SK-N-SH (cell line): ENCODE measurements around the gene PDE6G. TPM values are rescaled to one million over a fixed set of nuclear protein-coding genes. Genes with fewer than 3 reads are reported as not detected.

ENCODE experiments used
- CTCF ChIA-PET: fragments of 300-600, 350-600 bp; formaldehyde crosslinking; extraction: SDS; loops from one replicate; lab custom pipeline; 2021; lab: Yijun Ruan, JAX
- POLR2A ChIA-PET: fragments of 350-600 bp; sonication (Branson Sonifier 250); formaldehyde crosslinking; extraction: SDS; loops from one replicate; lab custom pipeline; 2020; ENCODE audit warnings: antibody characterized with exemption, inconsistent platforms; lab: Yijun Ruan, JAX
- DNase-seq: peaks from one replicate; pipeline ENCODE4 v3.0.0; 2012
- H2AFZ ChIP-seq: fragments of 200-600 bp; sonication (generic); 2 replicates; pipeline ENCODE4 v1.8.1; 2016; ENCODE audit warnings: antibody characterized with exemption, mild to moderate bottlenecking, low read depth
- H3F3A ChIP-seq: fragments of 200-600 bp; sonication (generic); replicated peaks from 2 replicates; pipeline ENCODE3; 2016; ENCODE audit warnings: antibody characterized with exemption, mild to moderate bottlenecking; ENCODE audit not compliant: insufficient read depth
- H3K27ac ChIP-seq, 2 experiments: fragments of 200-500 bp in 1 of 2; fragments of 200-600 bp in 1 of 2; sonication (Bioruptor generic) in 1 of 2; sonication (generic), shearing (Covaris generic) in 1 of 2; 2 replicates each; pipeline versions ENCODE4 v1.5.1 to v1.6.1; 2014 to 2016; ENCODE audit warnings: low read depth in 2 of 2, inconsistent platforms in 1 of 2, low read length in 1 of 2, mild to moderate bottlenecking in 1 of 2, mixed read lengths in 1 of 2
- H3K27me3 ChIP-seq: fragments of 200-600 bp; sonication (generic), shearing (Covaris generic); 2 replicates; pipeline ENCODE4 v1.6.1; 2016; ENCODE audit warnings: mixed run types; ENCODE audit not compliant: insufficient read depth
- H3K36me3 ChIP-seq, 2 experiments: fragments of 200-500 bp in 1 of 2; fragments of 200-600 bp in 1 of 2; sonication (Bioruptor generic) in 1 of 2; sonication (generic) in 1 of 2; replicated peaks in 1 of 2; 2 replicates each; pipeline versions ENCODE3 to v1.5.1; 2014 to 2016; ENCODE audit warnings: low read length in 1 of 2, mild to moderate bottlenecking in 1 of 2; ENCODE audit not compliant: insufficient read depth in 2 of 2, control insufficient read depth in 1 of 2
- H3K4me1 ChIP-seq, 2 experiments: fragments of 200-500 bp in 1 of 2; fragments of 200-600 bp in 1 of 2; sonication (Bioruptor generic) in 1 of 2; sonication (generic), shearing (Covaris generic) in 1 of 2; 2 replicates each; pipeline versions ENCODE4 v1.5.1 to v1.6.1; 2014 to 2016; ENCODE audit warnings: low read depth in 1 of 2, low read length in 1 of 2, mixed run types in 1 of 2; ENCODE audit not compliant: insufficient read depth in 2 of 2, control insufficient read depth in 1 of 2
- H3K4me2 ChIP-seq: fragments of 200-600 bp; sonication (generic), shearing (Covaris generic); 2 replicates; pipeline ENCODE4 v1.6.1; 2017; ENCODE audit warnings: mixed run types
- H3K4me3 ChIP-seq, 2 experiments: fragments of 200-500 bp in 1 of 2; fragments of 200-600 bp in 1 of 2; sonication (Bioruptor generic) in 1 of 2; sonication (generic), shearing (Covaris generic) in 1 of 2; 2 replicates each; pipeline versions ENCODE4 v1.5.1 to v1.8.1; 2014 to 2016; ENCODE audit warnings: low read depth in 2 of 2, inconsistent platforms in 1 of 2, low read length in 1 of 2, mild to moderate bottlenecking in 1 of 2, mixed read lengths in 1 of 2, moderate library complexity in 1 of 2
- H3K79me2 ChIP-seq: fragments of 200-600 bp; sonication (generic); 2 replicates; pipeline ENCODE4 v1.8.1; 2017; ENCODE audit warnings: mild to moderate bottlenecking; ENCODE audit not compliant: insufficient read depth
- H3K9ac ChIP-seq: fragments of 200-600 bp; sonication (generic); 2 replicates; pipeline ENCODE4 v1.6.1; 2017; ENCODE audit warnings: mixed run types
- H3K9me2 ChIP-seq: fragments of 200-600 bp; sonication (generic); 2 replicates; pipeline ENCODE4 v1.6.1; 2017; ENCODE audit warnings: mixed run types
- H3K9me3 ChIP-seq: fragments of 200-600 bp; sonication (generic); 2 replicates; pipeline ENCODE4 v1.6.1; 2017; ENCODE audit warnings: mixed run types, mild to moderate bottlenecking, moderate library complexity
- H4K20me1 ChIP-seq: fragments of 200-600 bp; sonication (generic); 2 replicates; pipeline ENCODE4 v1.6.1; 2017; ENCODE audit warnings: mild to moderate bottlenecking, mixed run types; ENCODE audit not compliant: insufficient read depth
- CTCF ChIP-seq: fragments of 200-600 bp; sonication (generic); IDR thresholded peaks from 2 replicates; pipeline ENCODE4 v1.6.1; 2017; ENCODE audit warnings: antibody characterized with exemption, mild to moderate bottlenecking, moderate library complexity
- FOXM1 ChIP-seq: IDR thresholded peaks from 2 replicates; pipeline ENCODE4 v1.4.0; 2012; ENCODE audit warnings: low read depth, mild to moderate bottlenecking
- MXI1 ChIP-seq: IDR thresholded peaks from 2 replicates; pipeline ENCODE4 v1.6.1; 2012; ENCODE audit warnings: mild to moderate bottlenecking, low read depth, low read length, improper control_type of control experiment
- PBX3 ChIP-seq: IDR thresholded peaks from 2 replicates; pipeline ENCODE4; 2012
- RAD21 ChIP-seq: IDR thresholded peaks from 2 replicates; pipeline ENCODE4 v1.6.1; 2012; ENCODE audit warnings: mild to moderate bottlenecking, low read length
- RCOR1 ChIP-seq: fragments of 150-350 bp; IDR thresholded peaks from 2 replicates; pipeline ENCODE4 v1.6.1; 2017; ENCODE audit warnings: antibody characterized with exemption, low read length
- RFX5 ChIP-seq: IDR thresholded peaks from 2 replicates; pipeline ENCODE4 v1.6.1; 2012; ENCODE audit warnings: mild to moderate bottlenecking, improper control_type of control experiment, low read length
- USF1 ChIP-seq: IDR thresholded peaks from 2 replicates; pipeline ENCODE4 v1.4.0; 2012; ENCODE audit warnings: low read depth, borderline replicate concordance
- WGBS: methylation state at CpG from one replicate; pipeline ENCODE4 v1.1.6; 2017; ENCODE audit warnings: low lambda C conversion rate; 5-methylcytosine and 5-hydroxymethylcytosine counted together
- polyA plus RNA-seq, 3 experiments: library from polyadenylated mRNA; depleted of rRNA; stranded (reverse); fragments of >200 nt; gene quantifications; 2 replicates each; pipeline ENCODE4 v1.2.3, GENCODE V29; 2012

The PDE6G gene
- polyA plus RNA-seq, 1 of the 3 experiments (the other 2 are of a cell fraction) = 5.0 TPM

DNA sequence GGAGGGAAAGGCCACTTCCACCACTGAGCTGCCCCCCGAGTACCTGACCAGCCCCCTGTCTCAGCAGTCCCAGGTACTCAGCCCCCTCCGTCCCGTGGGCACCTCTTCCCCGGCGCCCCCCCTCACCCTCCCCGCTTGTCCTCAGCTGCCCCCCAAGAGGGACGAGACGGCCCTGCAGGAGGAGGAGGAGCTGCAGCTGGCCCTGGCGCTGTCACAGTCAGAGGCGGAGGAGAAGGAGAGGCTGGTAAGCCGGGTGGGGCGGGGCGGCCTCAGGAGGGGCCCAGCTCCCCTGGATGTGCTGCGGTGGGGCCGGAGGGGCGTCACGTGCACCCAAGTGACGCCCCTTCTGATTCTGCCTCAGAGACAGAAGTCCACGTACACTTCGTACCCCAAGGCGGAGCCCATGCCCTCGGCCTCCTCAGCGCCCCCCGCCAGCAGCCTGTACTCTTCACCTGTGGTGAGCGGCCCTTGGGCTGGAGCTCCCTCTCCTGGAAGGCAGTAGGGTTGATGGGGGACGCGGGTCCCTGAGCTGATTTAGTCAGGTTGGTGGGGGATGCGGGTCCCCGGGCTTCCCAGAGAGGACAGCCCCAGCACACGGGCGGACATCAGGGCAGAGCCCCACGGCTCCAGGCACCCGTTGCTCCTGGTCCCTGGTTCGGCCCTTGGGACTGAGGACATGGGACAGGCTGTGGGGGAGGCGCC, 37.3 kb upstream of the PDE6G start:
- Histone ChIP-seq H3K4me1 (no peaks in the 10 kb centered on the region), H3K27me3 (no peaks in the 10 kb centered on the region), H3K9me3 (no peaks in the 10 kb centered on the region), H3K4me3 (no peak overlapping the region), H2AFZ (no peak overlapping the region), H3K27ac (no peak overlapping the region), H3F3A (peaks cover 27% of the 10 kb centered on the region), H4K20me1 (peaks cover 60% of the 10 kb centered on the region), H3K9me2 (no peaks in the 10 kb centered on the region)
- CTCF ChIA-PET = interaction anchor here (1.2 to 1.8 kb wide), 4 partner anchors 8 to 18 kb away, joined by 3 to 5 read pairs (median 4); partner anchors contain the start of genes ARL16 and HGS
- 93% methylated on average over 29 of the region's 35 CpGs for WGBS
- TF ChIP-seq CTCF (0 out of 2 replicates have a peak, but pooled peaks have one; percentile 14), MXI1 (no peak)
- TF ChIP-seq, all 33 proteins: peak for 1
- no peak overlapping the region for H3K9ac ChIP-seq
- DNase-seq = no peak
- peaks cover 94% of the 10 kb centered on the region for H3K79me2 ChIP-seq
- no peak overlapping the region for H3K4me2 ChIP-seq
- peaks cover 44 to 95% of the 10 kb centered on the region in 2 experiments for H3K36me3 ChIP-seq
- POLR2A ChIA-PET = interaction anchor here (1.2 to 3.2 kb wide), 2 partner anchors 9 to 10 kb away, joined by 7 to 14 read pairs; partner anchors contain the start of genes ARL16, HGS and MRPL12

DNA sequence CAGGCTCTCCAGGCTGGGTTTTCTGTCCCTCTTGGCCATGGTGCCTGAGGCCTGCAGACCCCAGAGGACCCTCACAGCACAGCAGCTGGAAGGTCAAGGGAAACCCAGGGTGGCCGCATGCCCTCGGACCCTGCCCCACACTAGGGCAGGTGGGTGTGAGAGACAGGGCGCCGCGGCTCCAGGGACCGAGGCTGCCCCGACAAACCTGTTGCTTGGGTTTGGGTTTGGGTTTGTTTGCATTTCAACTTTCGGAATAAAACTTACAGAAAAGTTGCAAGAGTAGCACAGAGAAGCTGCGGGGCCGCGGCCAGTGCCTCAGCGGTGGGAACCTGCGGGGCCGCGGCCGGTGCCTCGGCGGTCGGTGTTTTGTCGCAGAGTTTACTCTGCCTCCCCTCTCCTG, 35.3 kb upstream of the PDE6G start:
- no peaks in the 10 kb centered on the region for H3K27me3 ChIP-seq
- H3K9ac ChIP-seq = no peak overlapping the region
- peaks cover 45 to 99% of the 10 kb centered on the region in 2 experiments for H3K36me3 ChIP-seq
- no peak overlapping the region for H2AFZ ChIP-seq
- no peak for TF ChIP-seq FOXM1
- no peak for TF ChIP-seq PBX3
- no peak for TF ChIP-seq USF1
- TF ChIP-seq RAD21 = no peak
- TF ChIP-seq RFX5 = no peak
- TF ChIP-seq RCOR1 = no peak
- H3K4me1 ChIP-seq = no peaks in the 10 kb centered on the region
- ChIA-PET POLR2A (interaction anchor here (3.2 kb wide), 1 partner anchor 8 kb away, joined by 14 read pairs; the partner anchor contains the start of genes ARL16 and HGS), CTCF (no interaction called here)
- WGBS = 97% methylated on average over 20 of the region's 20 CpGs
- H3F3A ChIP-seq = peaks cover 22% of the 10 kb centered on the region
- no peak overlapping the region for H3K4me2 ChIP-seq
- peaks cover 94% of the 10 kb centered on the region for H3K79me2 ChIP-seq
- H3K4me3 ChIP-seq = no peak overlapping the region
- H3K27ac ChIP-seq = no peak overlapping the region
- no peaks in the 10 kb centered on the region for H3K9me2 ChIP-seq
- H3K9me3 ChIP-seq = no peaks in the 10 kb centered on the region
- H4K20me1 ChIP-seq = peaks cover 71% of the 10 kb centered on the region
- no peak for DNase-seq
